Activated CD8-positive, alpha-beta T cell treated with anti-CD3 and anti-CD28 coated beads, Interleukin-2, amount 10 ng/mL, durations not matched to agents 7 days and 5 days (primary cell): ENCODE data around the gene PTCD1. TPM values are rescaled to one million over a fixed set of nuclear protein-coding genes. Genes with fewer than 3 reads are reported as not detected.

Source experiments
- ATAC-seq: fragments of 150-1000 bp; cut with Tn5 transposase; one replicate; pipeline ENCODE4 v1.10.0; 2021; ENCODE audit warnings: moderate library complexity
- CTCF ChIA-PET: fragments of 350-600 bp; sonication (Branson Sonifier 250); formaldehyde crosslinking; loops from one replicate; lab custom pipeline; 2021; ENCODE audit warnings: antibody characterized with exemption; lab: Charles Lee
- POLR2A ChIA-PET: fragments of 350-600 bp; sonication (Branson Sonifier 250); formaldehyde crosslinking; loops from one replicate; lab custom pipeline; 2021; ENCODE audit warnings: antibody characterized with exemption; lab: Charles Lee
- DNase-seq: peaks from one replicate; pipeline ENCODE4 v3.0.0-alpha.2; 2020
- H3K27ac Mint-ChIP-seq: one replicate; pipeline ENCODE4 v1.8.0; 2021; ENCODE audit warnings: mild to moderate bottlenecking, mixed read lengths
- H3K27me3 Mint-ChIP-seq: one replicate; pipeline ENCODE4 v1.8.0; 2021; ENCODE audit warnings: low read depth, mixed read lengths
- H3K36me3 Mint-ChIP-seq: one replicate; pipeline ENCODE4 v1.8.0; 2021; ENCODE audit warnings: low read depth, mixed read lengths
- H3K4me1 Mint-ChIP-seq: one replicate; pipeline ENCODE4 v1.8.0; 2021; ENCODE audit warnings: low read depth, mixed read lengths
- H3K4me3 Mint-ChIP-seq: one replicate; pipeline ENCODE4 v1.8.0; 2021; ENCODE audit warnings: mild to moderate bottlenecking, mixed read lengths
- H3K9me3 Mint-ChIP-seq: one replicate; pipeline ENCODE4 v1.8.0; 2022; ENCODE audit warnings: mixed read lengths; ENCODE audit not compliant: insufficient read depth
- total RNA-seq, 2 experiments: library from RNA; stranded (reverse); gene quantifications; one replicate each; pipeline ENCODE4 v1.2.3, GENCODE V29; 2021

The PTCD1 gene
- total RNA-seq, 2 experiments from 2014 or later, result 10.9 to 13.4 TPM

DNA sequence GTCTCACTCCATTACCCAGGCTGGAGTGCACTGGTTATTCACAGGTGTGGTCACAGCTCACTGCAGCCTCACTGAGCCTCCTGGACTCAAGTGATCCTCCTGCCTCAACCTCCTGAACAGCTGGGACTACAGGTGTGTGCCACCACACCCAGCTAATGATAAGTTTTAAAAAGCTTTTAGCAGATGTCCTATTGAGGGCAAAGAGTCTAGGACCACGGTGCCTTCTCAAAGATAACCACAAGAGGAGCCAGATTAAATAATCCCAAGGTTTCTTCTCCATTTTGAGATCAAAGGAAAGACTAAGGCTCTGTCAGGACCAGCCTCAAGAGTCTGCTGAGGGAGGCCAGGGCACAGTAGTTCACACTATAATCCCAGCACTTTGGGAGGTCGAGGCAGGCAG, 22.6 kb upstream of the PTCD1 start:
- ATAC-seq (no peak), DNase-seq (no peak)
- ChIA-PET CTCF (interaction anchor here (1.4 kb wide), 1 partner anchor 97 kb away, joined by 3 read pairs; the partner anchor contains the start of gene ZNF655), POLR2A (no interaction called here)
- Mint-ChIP-seq H3K9me3 (no peaks in the 10 kb centered on the region), H3K27me3 (no peaks in the 10 kb centered on the region), H3K36me3 (peaks cover 65% of the 10 kb centered on the region), H3K4me3 (no peak overlapping the region), H3K4me1 (peaks cover 36% of the 10 kb centered on the region), H3K27ac (no peak overlapping the region)

DNA sequence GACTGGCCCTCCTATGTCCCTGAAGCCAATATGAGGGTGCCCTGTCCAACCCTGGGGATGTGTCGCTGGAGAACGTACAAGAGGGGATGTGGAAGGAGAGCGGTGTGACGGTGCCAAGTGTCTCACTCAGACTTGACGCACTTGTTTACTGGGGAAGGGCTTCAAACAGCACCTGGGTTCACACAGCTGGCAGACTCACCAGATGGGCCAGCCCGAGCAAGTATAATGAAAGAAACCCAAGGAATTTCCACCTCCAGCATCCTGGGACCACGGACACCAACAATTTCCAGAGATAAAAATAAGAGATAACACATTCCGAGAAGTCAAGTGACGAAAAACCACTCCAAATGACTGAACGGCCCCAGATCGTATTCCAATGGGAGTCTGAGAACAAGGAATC, 22.1 kb upstream of the PTCD1 start:
- H3K4me1 Mint-ChIP-seq, result peaks cover 34% of the 10 kb centered on the region
- no peak for DNase-seq
- H3K27me3 Mint-ChIP-seq, result no peaks in the 10 kb centered on the region
- H3K27ac Mint-ChIP-seq, result no peak overlapping the region
- no peak overlapping the region for H3K4me3 Mint-ChIP-seq
- peaks cover 62% of the 10 kb centered on the region for H3K36me3 Mint-ChIP-seq
- ATAC-seq, result no peak
- no peaks in the 10 kb centered on the region for H3K9me3 Mint-ChIP-seq
- POLR2A ChIA-PET, result no interaction called here
- CTCF ChIA-PET, result interaction anchor here (0.8 to 1.4 kb wide), 3 partner anchors 17 to 98 kb away, joined by 3 read pairs; partner anchors contain the start of gene ZNF655

DNA sequence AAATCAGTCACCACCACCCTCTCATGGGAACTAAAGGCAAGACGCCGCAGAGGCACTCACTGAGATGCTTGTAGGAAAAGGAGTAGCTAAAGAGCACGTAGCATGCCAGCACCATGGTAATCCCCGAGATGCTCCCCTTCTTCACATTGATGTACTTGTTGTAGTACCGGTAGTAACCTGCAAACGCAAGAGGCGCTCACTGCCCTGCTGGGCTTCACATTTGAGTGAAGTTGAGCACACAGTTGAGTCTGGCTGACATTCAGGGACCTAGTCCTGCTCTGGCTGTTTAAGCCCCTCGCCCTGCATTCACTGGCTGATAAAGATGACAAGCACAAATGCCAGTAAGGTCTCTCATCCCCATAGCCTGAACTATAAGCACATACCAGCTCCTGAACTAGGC, 20.5 kb upstream of the PTCD1 start:
- ChIA-PET POLR2A (interaction anchor here (0.6 kb wide), 1 partner anchor 616 kb away, joined by 3 read pairs; no protein-coding TSS in a partner anchor), CTCF (interaction anchor here (1.2 to 1.3 kb wide), 2 partner anchors 66 to 99 kb away, joined by 3 to 5 read pairs; partner anchors contain the start of gene ZNF655)
- peak overlapping the region; percentile 15 for H3K27ac Mint-ChIP-seq
- no peaks in the 10 kb centered on the region for H3K9me3 Mint-ChIP-seq
- H3K27me3 Mint-ChIP-seq, result no peaks in the 10 kb centered on the region
- peaks cover 23% of the 10 kb centered on the region for H3K4me1 Mint-ChIP-seq
- ATAC-seq (peak; percentile 65), DNase-seq (peak; percentile 58)
- H3K4me3 Mint-ChIP-seq, result no peak overlapping the region
- H3K36me3 Mint-ChIP-seq, result peaks cover 65% of the 10 kb centered on the region

DNA sequence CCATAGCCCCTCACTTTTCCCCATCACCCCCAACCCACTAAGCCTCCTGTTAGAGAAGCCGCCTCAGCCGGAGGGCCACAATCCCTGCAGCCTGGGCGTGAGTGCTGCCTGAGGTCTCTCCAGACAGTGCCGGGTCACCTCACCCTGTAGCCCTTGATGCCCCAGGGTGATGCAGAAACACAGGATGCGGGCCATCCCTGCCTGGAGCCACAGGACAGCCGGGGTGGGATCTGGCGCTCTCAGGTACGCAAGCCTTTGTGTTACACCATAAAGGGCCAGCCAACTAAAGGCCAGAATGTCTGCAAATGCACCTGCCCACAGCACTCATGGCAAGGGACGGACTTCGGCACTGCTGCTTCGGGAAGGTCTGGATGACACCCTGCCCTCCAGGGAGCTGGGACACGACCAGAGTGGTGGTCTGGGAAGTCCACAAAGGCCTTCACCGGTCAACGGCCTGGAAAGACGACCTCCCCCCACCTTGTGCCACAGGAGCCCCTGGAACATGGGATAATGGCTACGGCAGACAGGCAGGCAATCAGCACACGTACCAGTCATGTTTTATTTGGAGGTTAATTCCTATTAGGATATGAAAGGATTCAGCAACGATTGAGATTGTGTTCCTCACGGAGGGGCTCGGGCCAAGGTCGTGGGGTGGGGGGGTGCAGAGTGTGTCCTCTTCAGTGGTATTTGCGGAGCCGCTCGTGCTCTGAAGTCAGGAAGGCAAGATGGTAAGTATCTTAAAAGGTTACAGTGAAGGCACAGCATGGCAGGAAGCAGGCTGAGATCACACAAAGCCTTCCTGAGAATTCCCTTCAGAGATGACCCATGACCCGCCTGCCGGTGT, 19.3 kb upstream of the PTCD1 start:
- H3K9me3 Mint-ChIP-seq, result no peaks in the 10 kb centered on the region
- CTCF ChIA-PET, result no interaction called here
- DNase-seq, result no peak
- ATAC-seq, result no peak
- no peaks in the 10 kb centered on the region for H3K27me3 Mint-ChIP-seq
- no peak overlapping the region for H3K4me3 Mint-ChIP-seq
- peaks cover 15% of the 10 kb centered on the region for H3K4me1 Mint-ChIP-seq
- H3K27ac Mint-ChIP-seq, result no peak overlapping the region
- POLR2A ChIA-PET, result no interaction called here
- peaks cover 67% of the 10 kb centered on the region for H3K36me3 Mint-ChIP-seq

DNA sequence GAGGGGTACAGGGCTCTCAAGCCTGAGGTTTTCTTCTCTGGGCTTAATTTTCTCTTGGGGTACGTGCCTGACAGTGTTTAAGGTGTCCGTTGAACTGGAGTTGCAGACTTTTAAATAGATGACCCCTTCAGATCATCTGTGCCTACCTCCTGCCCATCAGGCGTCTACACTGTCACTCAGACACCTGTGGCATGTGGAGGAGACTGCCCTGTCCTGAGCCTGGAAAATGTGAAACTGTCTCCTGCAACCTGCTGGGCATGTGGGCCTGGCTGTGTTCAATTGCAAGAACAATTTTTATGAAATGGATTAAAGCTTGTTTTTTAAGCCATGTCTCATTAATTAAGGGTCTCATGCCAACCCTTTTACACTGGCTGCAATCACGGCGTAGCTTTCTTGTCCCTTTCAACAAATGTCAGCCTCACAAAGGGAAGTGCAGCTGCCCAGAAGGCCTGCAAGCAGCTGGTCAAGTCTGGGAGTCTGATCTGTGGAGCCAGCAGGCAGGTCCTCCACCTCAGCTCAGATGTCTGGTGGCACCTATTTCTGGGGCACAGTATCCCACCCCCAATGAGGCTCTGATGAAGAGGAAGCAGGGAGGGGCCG, 18.6 kb upstream of the PTCD1 start:
- ChIA-PET CTCF (no interaction called here), POLR2A (no interaction called here)
- peaks cover 68% of the 10 kb centered on the region for H3K36me3 Mint-ChIP-seq
- H3K4me1 Mint-ChIP-seq, result peaks cover 12% of the 10 kb centered on the region
- no peak for ATAC-seq
- no peak for DNase-seq
- H3K4me3 Mint-ChIP-seq, result no peak overlapping the region
- no peaks in the 10 kb centered on the region for H3K27me3 Mint-ChIP-seq
- H3K9me3 Mint-ChIP-seq, result no peaks in the 10 kb centered on the region
- H3K27ac Mint-ChIP-seq, result peak overlapping the region; percentile 42

DNA sequence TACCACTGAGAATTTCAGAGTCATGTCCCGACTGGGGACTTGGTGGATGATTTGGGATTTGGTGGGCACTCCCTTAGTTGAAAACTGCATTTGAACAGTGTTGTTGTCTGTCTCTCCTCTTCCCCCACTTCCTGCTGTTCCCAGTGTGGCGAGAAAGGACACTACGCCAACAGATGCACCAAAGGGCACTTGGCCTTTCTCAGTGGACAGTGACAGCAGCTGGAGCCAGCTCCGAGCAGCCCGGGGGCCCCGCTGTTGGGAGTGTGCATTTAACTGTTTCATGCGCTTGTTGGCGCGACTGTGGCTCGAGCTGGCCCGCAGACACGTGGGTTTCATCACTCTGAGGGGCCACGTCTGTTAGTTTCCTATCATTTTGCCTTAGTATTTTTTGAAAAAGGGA, 17.7 kb upstream of the PTCD1 start:
- Mint-ChIP-seq H3K27me3 (no peaks in the 10 kb centered on the region), H3K9me3 (no peaks in the 10 kb centered on the region), H3K4me3 (no peak overlapping the region), H3K4me1 (peaks cover 12% of the 10 kb centered on the region), H3K27ac (no peak overlapping the region), H3K36me3 (peaks cover 66% of the 10 kb centered on the region)
- ATAC-seq (no peak), DNase-seq (no peak)
- POLR2A ChIA-PET, result no interaction called here
- CTCF ChIA-PET, result no interaction called here

DNA sequence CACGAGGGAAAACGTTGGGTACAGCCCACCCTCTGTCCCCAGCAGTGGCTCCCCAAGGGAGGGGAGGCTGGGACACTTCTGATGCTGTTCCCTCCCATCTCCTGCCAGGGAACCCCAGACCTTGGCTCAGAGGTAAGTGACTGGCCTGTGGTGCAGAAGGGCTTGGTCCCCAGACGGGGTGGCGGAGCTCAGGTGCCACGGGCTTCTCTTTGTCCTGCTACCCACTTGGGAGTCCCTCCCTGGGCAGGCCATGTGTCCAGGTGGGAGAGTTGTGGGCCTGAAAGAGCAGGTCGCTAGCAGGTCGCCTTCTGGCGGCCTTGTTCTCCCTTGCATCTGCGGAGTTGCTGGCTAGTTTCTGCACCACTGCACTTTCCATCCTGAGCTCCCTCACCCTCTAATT, 17.3 kb upstream of the PTCD1 start:
- Mint-ChIP-seq H3K27me3 (no peaks in the 10 kb centered on the region), H3K4me3 (no peak overlapping the region), H3K4me1 (peaks cover 12% of the 10 kb centered on the region), H3K27ac (no peak overlapping the region), H3K36me3 (peaks cover 68% of the 10 kb centered on the region), H3K9me3 (no peaks in the 10 kb centered on the region)
- ATAC-seq, result no peak
- no peak for DNase-seq
- CTCF ChIA-PET, result no interaction called here
- POLR2A ChIA-PET, result no interaction called here

DNA sequence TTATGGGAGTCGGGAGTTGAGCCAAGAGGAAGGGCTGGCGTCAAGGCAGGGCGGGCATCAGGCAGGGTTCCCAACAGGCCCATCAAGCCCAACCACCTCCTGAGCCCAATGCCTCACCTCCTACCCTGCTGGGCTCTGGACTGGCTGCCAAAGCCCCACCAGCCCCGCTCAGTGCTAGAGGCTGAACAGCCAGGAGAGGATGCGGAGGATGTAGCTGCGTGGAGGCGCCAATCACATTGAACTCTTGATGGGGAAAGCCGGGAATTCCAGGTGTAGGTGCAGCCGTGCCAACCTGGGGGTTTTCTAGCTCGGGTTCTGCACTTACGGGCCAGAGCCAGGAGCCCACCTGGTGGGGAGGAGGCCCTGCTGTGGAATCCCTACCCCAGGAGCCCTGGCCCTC, 14.5 kb upstream of the PTCD1 start:
- H3K4me3 Mint-ChIP-seq, result no peak overlapping the region
- ChIA-PET CTCF (no interaction called here), POLR2A (no interaction called here)
- H3K27ac Mint-ChIP-seq, result no peak overlapping the region
- no peaks in the 10 kb centered on the region for H3K27me3 Mint-ChIP-seq
- peaks cover 65% of the 10 kb centered on the region for H3K36me3 Mint-ChIP-seq
- ATAC-seq, result no peak
- H3K9me3 Mint-ChIP-seq, result no peaks in the 10 kb centered on the region
- H3K4me1 Mint-ChIP-seq, result no peaks in the 10 kb centered on the region
- DNase-seq, result no peak

DNA sequence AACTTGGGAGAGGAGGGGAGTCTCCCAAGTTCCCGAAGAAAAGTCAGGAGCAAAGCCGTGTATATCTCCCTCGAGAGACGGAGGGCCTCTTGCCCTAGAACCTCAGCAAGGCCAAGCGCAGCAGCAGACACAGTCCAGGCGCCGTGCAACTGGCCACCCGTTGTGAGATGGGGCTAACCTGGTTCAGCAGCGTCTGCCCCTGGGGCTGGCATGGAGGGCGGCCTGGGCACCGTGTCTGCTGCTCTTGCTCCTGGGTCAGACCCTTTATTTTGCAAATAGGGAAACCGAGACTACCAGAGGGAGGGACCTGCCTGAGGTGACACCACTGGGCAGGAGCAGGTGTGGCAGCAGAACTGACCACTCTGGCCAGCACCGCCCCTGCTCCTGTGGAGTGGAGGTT, 13.9 kb upstream of the PTCD1 start:
- no peaks in the 10 kb centered on the region for H3K27me3 Mint-ChIP-seq
- DNase-seq, result no peak
- CTCF ChIA-PET, result no interaction called here

DNA sequence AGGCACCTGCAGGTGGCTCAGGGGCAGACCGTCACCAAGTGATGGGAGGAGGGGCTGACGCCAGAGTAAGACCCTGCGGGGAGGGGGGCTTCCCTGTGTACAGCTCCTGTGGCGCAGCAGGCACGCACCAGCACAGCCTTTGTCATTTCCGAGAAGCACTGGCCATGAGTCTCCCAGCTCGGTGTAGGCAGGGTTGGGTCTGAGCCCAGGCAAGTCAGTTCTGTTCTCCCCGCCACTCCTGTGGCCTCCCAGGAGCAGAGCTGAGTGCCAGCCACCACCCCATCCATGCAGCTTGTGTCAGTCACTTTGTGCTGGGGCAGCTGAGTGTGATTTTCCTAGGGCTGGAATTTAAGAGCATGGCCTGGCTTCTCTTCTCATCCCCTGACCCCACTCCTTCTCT, 13.3 kb upstream of the PTCD1 start:
- no peaks in the 10 kb centered on the region for H3K4me1 Mint-ChIP-seq
- no peak for ATAC-seq
- CTCF ChIA-PET, result no interaction called here
- H3K4me3 Mint-ChIP-seq, result no peak overlapping the region
- no peak for DNase-seq
- POLR2A ChIA-PET, result no interaction called here
- peaks cover 62% of the 10 kb centered on the region for H3K36me3 Mint-ChIP-seq
- H3K27ac Mint-ChIP-seq, result no peak overlapping the region
- no peaks in the 10 kb centered on the region for H3K9me3 Mint-ChIP-seq
- H3K27me3 Mint-ChIP-seq, result no peaks in the 10 kb centered on the region

More for the DNA sequence above, 13.9 kb upstream of the PTCD1 start:
- H3K36me3 Mint-ChIP-seq, result peaks cover 66% of the 10 kb centered on the region
- no peaks in the 10 kb centered on the region for H3K4me1 Mint-ChIP-seq
- no peak for ATAC-seq
- POLR2A ChIA-PET, result no interaction called here
- no peak overlapping the region for H3K4me3 Mint-ChIP-seq
- no peaks in the 10 kb centered on the region for H3K9me3 Mint-ChIP-seq
- no peak overlapping the region for H3K27ac Mint-ChIP-seq

DNA sequence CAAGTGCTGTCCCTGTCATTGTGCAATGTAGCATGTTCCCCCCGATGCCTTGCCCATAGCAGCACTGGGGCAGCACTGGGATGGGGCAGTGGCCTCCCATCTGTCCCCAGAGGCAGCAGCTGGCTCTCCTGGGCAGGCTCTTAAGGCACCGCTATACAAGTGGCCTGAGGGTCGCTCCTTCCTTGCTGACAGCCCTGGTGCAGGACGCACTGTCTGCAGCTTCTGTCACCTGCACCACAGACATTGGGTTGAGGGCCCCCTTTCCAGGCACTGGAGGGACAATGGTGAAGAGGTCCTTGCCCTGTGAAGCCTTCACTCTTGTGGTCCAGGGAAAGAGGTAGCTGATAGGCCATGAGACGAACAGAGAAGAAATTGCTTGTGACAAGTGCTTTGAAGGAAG, 10.7 kb upstream of the PTCD1 start:
- CTCF ChIA-PET, result interaction anchor here (1.4 kb wide), 1 partner anchor 11 kb away, joined by 3 read pairs; the partner anchor contains the start of genes CPSF4 and PTCD1
- DNase-seq (no peak), ATAC-seq (no peak)
- no peaks in the 10 kb centered on the region for H3K27me3 Mint-ChIP-seq
- peak overlapping the region; percentile 39 for H3K27ac Mint-ChIP-seq
- no peaks in the 10 kb centered on the region for H3K9me3 Mint-ChIP-seq
- POLR2A ChIA-PET, result no interaction called here
- H3K4me3 Mint-ChIP-seq, result no peak overlapping the region
- H3K4me1 Mint-ChIP-seq, result no peaks in the 10 kb centered on the region
- peaks cover 62% of the 10 kb centered on the region for H3K36me3 Mint-ChIP-seq

DNA sequence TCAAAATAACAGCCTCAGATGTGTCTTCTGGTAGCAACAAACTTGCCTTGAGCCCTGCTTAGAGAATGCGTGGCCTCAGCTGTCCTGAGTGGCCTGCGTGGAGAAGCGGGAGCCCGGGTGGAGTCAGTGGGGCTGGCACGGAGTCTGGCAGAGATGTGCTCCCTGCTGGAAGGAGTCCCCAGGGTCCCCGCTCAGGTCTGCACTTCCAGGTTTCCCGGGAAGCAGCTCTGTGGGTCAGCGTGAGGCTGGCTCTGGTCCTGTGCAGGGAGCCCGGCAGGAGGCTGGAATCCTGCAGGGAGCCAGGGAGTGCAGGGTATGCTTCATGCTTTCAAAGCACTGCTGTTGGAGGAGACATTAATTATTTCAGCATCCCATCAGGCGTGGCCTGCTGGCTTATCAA, 10.3 kb upstream of the PTCD1 start:
- H3K9me3 Mint-ChIP-seq, result no peaks in the 10 kb centered on the region
- H3K27me3 Mint-ChIP-seq, result no peaks in the 10 kb centered on the region
- H3K36me3 Mint-ChIP-seq, result peaks cover 61% of the 10 kb centered on the region
- ATAC-seq (no peak), DNase-seq (no peak)
- ChIA-PET POLR2A (no interaction called here), CTCF (interaction anchor here (1.3 to 1.4 kb wide), 2 partner anchors 9 to 10 kb away, joined by 3 to 4 read pairs; partner anchors contain the start of genes CPSF4 and PTCD1)
- no peak overlapping the region for H3K27ac Mint-ChIP-seq
- no peak overlapping the region for H3K4me3 Mint-ChIP-seq
- no peaks in the 10 kb centered on the region for H3K4me1 Mint-ChIP-seq
